ENCODE data around the gene PCDHGA11.

Gene PCDHGA11

GRCh38 chr5:141419074-141419880, 1.6 kb upstream of the PCDHGA11 start:
- Histone ChIP-seq H3K4me3 (ENCODE audit: low read depth, low read length) (no peak overlapping the region), H3K27me3 (no peaks in the 10 kb centered on the region), H3K9me3 (no peaks in the 10 kb centered on the region; the same call in 1 of the 2 replicates), H3K4me1 (no peaks in the 10 kb centered on the region), H3K36me3 (peaks cover 8% of the 10 kb centered on the region; the same call in 1 of the 2 replicates)
- no peak for DNase-seq
- no peak for TF ChIP-seq CTCF (IDR thresholded peaks at IDR 0.05; ENCODE audit: low read depth, low read length)

- TF ChIP-seq CTCF (IDR thresholded peaks at IDR 0.05; ENCODE audit: low read depth, low read length), result no peak
- Histone ChIP-seq H3K9me3 (no peaks in the 10 kb centered on the region; the same call in 1 of the 2 replicates), H3K27me3 (no peaks in the 10 kb centered on the region), H3K4me3 (ENCODE audit: low read depth, low read length) (no peak overlapping the region), H3K36me3 (peaks cover 8% of the 10 kb centered on the region; the same call in 1 of the 2 replicates), H3K4me1 (no peaks in the 10 kb centered on the region)
- DNase-seq, result no peak
These were observed 621 bp downstream of the PCDHGA11 start for GRCh38 chr5:141421489-141421855.

- H3K9me3 ChIP-seq, result peaks cover 5% of the 10 kb centered on the region; the same call in 1 of the 2 replicates
- H3K27me3 ChIP-seq, result no peaks in the 10 kb centered on the region
- DNase-seq, result no peak
- no peak for TF ChIP-seq CTCF (IDR thresholded peaks at IDR 0.05; ENCODE audit: low read depth, low read length)
- H3K4me1 ChIP-seq, result no peaks in the 10 kb centered on the region
- peaks cover 13% of the 10 kb centered on the region; the same call in 1 of the 2 replicates for H3K36me3 ChIP-seq
- no peak overlapping the region for H3K4me3 ChIP-seq (ENCODE audit: low read depth, low read length)
These were observed 2.0 kb downstream of the PCDHGA11 start for GRCh38 chr5:141422742-141423291.

- no peak overlapping the region for H3K4me3 ChIP-seq (ENCODE audit: low read depth, low read length)
- no peak for DNase-seq
- peaks cover 9% of the 10 kb centered on the region; the same call in 1 of the 2 replicates for H3K9me3 ChIP-seq
- H3K36me3 ChIP-seq, result peaks cover 13% of the 10 kb centered on the region; the same call in 1 of the 2 replicates
- H3K4me1 ChIP-seq, result no peaks in the 10 kb centered on the region
- no peaks in the 10 kb centered on the region for H3K27me3 ChIP-seq
- no peak for TF ChIP-seq CTCF (IDR thresholded peaks at IDR 0.05; ENCODE audit: low read depth, low read length)
These were observed 7.1 kb downstream of the PCDHGA11 start for GRCh38 chr5:141427783-141428426.

GRCh38 chr5:141430332-141431113, 9.7 kb downstream of the PCDHGA11 start, which contains the start of gene PCDHGA12:
TSS of gene PCDHGA12 (plus strand) at chr5:141430507. CDS start at chr5:141430760, 253 bp downstream.
- Histone ChIP-seq H3K4me3 (ENCODE audit: low read depth, low read length) (no peak within 1 kb of the TSS), H3K27me3 (no peaks in the 10 kb centered on the region), H3K36me3 (peaks cover 13% of the 10 kb centered on the region; the same call in 1 of the 2 replicates), H3K4me1 (no peaks in the 10 kb centered on the region), H3K9me3 (peaks cover 9% of the 10 kb centered on the region; the same call in 1 of the 2 replicates)
- no peak for DNase-seq
- TF ChIP-seq CTCF (IDR thresholded peaks at IDR 0.05; ENCODE audit: low read depth, low read length), result peak; percentile 14

Data from BE2C (cell line).